ENCODE measurements around the gene ZNF648.
"Not testable (repeated sequence)": the region's sequence is repeated elsewhere in the genome, so short reads cannot be mapped to it uniquely, and the experiment has no call there.

Gene ZNF648

DNA sequence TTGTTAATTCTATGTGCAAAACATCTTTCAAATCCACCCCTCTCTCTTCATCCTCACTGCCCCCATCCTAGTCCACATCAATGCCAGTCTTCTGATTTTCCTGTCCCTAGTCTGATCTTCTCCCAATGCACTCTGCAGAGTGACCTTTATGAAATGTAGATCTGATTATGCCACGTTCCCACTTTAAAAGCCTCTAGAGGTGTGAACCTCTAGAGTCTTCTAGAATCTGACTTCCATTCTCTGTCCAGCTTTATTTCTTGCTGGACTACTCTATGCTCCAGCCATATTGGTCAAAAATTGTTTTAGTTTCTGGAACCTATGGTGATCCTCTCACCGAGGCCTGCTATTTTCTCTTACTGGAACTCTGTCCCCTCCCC lies 32.5 kb downstream of the ZNF648 start:
- no peak for DNase-seq (ENCODE audit: low spot score)

DNA sequence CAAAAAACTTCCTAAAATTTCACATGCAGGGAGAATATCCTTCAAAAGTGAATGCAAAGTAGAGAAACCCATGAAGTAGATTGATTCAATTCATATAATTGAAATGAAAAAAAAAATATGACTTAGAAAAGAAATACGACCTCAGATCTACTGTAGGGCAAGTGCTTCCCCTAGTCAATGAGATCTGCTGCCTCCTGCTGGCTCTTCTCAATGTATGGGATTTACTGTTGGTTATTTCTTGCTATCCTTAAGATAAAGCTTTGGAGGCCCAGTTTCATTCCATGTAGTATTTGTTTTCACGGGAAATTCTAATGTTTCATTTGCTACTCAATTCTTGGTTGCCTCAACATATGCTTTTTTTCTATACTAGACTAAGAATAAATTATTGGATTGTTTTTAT lies 46.2 kb downstream of the ZNF648 start:
- no peak for DNase-seq (ENCODE audit: low spot score)

DNA sequence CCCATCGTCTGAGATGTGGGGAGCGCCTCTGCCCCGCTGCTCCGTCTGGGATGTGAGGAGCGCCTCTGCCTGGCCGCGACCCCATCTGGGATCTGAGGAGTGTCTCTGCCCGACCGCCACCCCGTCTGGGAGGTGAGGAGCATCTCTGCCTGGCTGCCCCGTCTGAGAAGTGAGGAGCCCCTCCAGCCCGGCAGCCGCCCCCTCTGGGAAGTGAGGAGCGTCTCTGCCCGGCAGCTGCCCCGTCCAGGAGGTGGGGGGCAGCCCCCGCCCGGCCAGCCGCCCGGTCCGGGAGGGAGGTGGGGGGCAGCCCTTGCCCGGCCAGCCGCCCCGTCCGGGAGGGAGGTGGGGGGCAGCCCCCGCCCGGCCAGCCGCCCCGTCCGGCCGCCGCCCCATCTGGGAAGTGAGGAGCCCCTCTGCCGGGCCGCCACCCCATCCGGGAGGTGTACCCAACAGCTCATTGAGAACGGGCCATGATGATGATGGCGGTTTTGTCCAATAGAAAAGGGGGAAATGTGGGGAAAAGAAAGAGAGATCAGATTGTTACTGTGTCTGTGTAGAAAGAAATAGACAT lies 50.6 kb downstream of the ZNF648 start:
- not testable (repeated sequence) for DNase-seq (ENCODE audit: low spot score)

DNA sequence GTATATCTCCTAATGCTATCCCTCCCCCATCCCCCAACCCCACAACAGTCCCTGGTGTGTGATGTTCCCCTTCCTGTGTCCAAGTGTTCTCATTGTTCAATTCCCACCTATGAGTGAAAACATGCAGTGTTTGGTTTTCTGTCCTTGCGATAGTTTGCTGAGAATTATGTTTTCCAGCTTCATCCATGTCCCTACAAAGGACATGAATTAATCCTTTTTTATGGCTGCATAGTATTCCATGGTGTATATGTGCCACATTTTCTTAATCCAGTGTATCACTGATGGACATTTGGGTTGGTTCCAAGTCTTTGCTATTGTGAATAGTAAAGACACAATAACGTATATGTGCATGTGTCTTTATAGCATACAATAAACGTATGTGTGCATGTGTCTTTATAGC lies 56.1 kb downstream of the ZNF648 start:
- not testable (repeated sequence) for DNase-seq (ENCODE audit: low spot score)

DNA sequence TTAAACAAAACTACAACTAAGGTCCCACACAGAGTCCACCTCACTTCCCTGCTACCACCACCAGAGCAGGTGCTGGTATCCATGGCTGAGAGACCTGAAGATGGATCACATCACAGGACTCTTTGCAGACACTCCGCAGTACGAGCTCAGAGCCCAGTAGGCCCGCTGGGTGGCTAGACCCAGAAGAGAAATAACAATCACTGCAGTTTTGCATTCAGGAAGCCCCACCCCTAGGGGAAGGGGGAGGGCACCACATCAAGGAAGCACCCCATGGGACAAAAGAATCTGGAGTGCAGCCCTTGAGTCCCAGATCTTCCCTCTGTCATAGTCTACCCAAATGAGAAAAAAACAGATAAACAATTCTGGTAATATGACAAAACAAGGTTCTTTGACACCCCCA lies 56.9 kb downstream of the ZNF648 start:
- no peak for DNase-seq (ENCODE audit: low spot score)
